Inflammatory macrophage treated with lipopolysaccharide for 4 hours (primary cell): ENCODE measurements around the gene ZNF239.
"Not testable (repeated sequence)": the region's sequence is repeated elsewhere in the genome, so short reads cannot be mapped to it uniquely, and the experiment has no call there.

Experiments used
- DNase-seq: peaks from one replicate; pipeline ENCODE4 v3.0.0-alpha.2; 2020

Gene ZNF239

DNA sequence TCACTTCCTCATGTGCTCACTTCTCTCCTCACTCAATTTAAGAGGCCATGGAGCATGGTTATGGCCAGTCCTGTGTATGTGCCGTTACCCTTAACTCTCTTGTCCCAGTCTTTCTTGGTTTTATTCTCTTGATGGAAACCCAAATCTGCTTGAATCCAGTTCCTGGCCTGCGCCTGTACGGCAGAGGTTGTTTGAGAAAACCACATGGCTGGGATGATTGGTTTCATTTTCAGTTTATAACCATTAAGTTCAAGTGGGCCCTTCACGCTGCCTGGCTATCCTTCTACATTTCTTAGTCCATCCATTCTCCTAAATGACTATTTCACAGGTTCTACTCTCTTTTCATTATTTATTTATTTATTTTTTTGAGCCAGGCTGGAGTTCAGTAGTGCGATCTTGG lies 1.6 kb upstream of the ZNF239 start:
- DNase-seq, result no peak

DNA sequence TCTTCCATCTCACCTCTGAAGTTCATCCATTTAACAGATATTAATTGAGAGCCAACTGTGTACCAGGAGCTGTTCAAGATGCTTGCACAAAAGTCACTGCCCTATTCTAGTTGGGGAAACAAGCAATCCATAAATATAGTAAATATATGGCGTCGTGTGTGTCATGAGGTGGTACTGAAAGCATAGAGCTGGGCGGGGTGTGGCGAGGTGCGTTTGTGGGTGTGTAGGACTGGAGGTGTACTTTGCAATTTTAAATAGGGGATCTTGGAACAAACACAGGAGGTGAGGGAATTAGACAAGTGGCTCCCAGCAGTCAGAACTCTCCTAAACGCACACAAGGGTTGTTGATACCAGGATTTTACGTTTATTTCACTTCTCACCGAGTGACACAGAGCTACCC lies 490 bp upstream of the ZNF239 start:
- DNase-seq, result no peak

DNA sequence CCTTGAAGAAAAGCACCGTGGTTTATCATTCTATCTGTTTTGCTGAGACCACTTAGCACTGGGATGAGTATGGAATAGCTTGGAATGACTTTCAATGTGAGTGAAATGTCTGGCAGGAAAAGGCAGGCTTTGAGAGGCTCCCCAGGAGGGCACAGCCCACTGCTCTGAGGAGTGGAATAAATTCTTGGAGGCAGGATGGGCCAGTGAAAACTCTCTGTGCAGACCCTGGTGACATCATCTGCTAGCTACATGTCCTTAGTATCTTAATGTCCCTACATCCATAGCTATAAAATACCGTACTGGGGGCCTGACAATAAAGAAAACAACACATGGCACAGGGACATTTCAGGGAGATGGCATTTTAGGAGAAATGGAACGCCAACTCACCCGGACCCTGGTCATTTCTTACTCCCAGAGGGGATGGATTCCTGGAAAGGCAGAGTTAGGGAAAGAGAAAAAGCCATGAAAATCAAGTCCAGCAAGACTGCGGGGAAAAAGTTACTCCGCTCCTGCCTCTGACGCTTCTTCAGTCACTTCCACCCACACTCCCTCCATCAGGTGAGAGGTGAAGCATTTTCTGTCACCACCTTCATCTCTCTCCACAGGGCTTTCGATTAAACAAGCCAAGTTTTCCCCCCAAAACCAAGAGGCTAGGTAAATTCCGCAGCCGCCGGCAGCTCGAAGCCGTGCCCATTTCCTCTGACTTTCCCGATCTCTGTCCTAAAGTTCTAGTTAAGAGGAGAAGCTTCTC lies 991 bp downstream of the ZNF239 start:
- DNase-seq, result no peak

DNA sequence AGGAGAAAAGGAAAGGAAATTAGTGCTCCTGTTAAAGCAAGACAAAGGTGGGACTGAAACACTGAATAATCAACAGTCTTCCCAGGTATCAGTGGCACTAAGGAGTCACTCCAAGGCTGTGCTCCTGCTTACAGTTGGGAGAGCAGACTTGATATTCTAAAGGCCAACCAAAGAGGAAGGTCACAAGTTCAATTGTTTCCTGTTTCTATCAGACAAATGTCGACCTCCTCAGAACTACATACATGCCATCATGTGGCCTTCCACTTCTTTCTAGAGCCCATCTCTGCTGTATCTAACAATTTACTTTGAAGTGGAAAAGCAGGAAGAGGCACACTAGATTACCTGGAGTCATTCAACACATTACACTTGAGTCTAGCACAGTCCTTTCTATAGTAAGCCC lies 3.4 kb downstream of the ZNF239 start:
- peak; percentile 2 for DNase-seq

DNA sequence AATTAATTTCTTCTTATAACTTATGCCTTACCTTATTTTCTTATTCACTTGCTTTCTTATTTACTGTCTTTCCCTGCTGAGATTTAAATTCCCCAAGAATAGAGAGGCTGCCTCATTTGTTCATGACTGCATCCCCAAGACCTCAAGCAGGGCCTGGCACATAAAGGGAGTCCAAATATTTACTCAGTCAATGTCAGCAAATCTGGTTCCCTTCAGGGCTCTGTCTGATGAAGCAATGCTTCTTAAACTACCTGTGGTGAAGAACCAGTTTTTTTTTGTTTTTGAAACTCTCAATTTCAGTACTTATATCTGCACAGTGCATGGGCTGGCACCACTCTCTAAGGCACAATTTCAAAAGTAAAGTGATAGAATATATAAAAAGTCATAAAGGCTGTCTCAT lies 4.7 kb downstream of the ZNF239 start:
- no peak for DNase-seq

DNA sequence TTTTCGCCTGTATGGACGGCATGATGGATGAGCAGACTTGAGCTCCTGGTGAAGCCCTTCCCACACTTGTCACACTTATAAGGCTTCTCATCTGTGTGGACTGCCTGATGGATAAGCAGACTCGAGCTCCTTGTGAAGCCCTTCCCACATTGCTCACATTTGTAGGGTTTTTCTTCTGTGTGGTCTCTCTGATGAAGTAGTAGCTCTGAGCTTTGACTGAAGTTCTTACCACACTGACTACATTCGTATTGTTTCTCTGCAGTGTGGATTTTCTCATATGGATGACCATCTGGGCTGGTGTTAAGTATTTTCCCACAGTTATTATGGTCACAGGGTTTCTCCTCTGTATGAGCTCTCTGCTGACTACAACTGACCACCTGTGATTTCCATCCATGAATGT lies 17.2 kb downstream of the ZNF239 start:
- DNase-seq, result no peak

DNA sequence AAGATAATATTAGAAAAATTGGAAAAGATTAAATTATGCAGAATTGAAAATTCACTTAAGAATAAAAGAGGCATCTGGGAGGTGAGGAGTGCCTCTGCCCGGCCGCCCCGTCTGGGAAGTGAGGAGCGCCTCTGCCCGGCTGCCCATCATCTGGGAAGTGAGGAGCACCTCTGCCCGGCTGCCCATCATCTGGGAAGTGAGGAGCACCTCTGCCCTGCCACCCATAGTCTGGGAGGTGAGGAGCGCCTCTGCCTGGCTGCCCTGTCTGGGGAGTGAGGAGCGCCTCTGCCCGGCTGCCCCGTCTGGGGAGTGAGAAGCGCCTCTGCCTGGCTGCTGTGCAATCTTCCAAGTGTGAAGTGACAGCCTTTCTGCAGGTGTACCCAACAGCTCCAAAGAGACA lies 30.7 kb downstream of the ZNF239 start:
- DNase-seq, result not testable (repeated sequence)

DNA sequence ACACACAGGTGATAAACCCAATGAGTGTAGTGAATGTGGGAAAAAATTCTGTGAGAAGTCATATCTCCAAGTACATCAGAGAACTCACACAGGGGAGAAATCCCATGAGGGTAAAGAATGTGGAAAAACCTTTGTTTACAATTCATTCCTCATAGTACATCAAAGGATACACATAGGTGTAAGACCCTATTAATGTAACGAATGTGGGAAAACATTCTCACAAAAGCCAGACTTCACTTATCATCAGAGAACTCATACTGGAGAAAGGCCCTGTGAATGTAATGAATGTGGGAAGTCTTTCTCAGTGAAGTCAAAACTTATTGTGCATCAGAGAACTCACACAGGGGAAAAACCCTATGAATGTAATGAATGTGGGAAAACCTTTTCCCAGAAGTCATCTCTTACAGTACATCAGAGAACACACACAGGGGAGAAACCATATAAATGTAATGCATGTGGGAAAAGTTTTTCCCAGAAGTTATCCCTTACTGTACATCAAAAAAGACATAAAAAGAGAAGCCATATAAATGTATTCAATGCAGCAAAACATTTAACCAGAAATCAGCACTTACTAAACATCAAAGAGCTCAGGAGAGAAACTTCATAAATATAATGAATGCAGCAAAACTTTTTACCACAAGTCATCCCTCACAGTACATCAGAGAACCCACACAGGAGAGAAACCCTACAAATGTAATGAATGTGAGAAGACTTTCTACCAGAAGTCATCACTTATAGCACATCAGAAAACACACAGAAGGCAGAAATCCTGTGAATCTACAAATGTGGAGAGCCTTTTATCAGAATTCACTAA lies 49.8 kb downstream of the ZNF239 start:
- DNase-seq, result no peak
